ENCODE results near the gene SYNM.

Gene SYNM

DNA sequence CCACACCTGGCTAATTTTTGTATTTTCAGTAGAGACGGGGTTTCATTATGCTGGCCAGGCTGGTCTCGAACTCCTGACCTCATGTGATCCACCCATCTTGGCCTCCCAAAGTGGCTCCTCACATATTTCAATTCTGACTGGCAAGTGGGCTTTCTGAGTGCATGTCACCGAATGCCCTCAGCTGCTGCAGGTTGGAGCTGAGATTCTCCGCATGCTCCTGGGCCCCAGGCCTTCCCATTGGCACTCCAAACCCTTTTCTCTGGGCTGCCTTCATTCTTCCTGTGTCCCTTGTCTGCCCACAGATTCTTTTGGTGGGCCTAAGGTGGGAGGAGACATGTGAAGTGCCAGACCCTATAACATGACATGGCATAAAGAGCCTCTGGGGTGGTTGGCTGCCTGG is 67.3 kb downstream of the SYNM start:
- no peak for DNase-seq

DNA sequence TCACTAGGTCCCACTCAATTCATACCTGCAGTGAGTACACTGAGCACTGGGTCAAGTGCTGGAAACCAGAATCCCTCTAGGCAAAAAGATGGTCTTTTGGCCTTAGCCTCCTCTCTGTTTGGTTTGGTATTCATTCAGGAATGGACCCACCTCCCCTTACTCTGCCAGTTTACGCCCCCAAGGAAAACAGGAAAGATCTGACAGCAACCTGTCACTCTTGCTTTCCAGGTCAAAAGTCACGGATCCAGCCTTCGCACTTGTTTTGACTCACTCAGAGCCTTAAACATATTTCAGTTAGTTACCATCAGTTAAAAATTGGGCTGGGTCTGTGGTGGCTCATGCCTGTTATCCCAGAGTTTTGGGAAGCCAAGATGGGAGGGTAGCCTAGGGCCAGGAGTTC is 68.1 kb downstream of the SYNM start:
- no peak for DNase-seq

DNA sequence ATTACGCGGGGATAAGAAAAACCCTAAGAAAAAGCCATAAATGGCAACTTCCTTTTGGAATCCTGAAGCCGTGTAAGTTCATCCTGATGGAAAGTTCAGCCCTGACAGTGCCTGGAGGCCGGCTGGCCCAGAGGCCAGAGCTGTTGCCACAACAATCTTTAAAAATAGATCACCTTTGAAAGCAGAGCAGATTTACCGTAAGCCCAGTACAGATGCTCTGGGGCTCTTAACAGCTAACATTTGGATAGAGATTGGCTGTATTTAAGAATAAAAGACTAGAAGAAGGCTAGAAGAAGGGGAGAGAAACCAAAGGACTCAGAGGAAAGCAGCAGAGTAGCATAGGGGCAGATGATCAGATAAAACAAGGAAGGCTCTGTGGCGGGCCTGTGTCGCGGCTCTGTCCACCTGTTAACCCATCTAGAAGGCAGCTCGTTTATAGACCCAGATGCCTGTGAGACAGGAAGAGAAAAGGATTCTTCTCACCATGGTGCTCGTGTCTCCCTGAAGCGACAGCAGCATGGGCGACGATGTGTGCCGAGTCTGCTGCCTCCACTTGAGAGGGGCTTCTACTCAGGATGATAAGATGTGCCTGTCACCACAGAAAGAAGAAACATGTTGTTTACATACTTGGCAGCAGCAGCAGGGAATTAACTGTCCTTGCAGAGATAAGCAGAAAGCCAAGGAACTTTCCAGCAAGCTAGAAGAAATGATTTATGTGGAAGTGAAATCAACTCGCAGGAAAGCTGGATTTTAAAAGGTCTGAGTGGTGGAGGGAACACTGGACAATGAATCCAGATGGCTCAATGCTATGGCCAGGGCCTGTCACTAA is 69.9 kb downstream of the SYNM start:
- DNase-seq: no peak

DNA sequence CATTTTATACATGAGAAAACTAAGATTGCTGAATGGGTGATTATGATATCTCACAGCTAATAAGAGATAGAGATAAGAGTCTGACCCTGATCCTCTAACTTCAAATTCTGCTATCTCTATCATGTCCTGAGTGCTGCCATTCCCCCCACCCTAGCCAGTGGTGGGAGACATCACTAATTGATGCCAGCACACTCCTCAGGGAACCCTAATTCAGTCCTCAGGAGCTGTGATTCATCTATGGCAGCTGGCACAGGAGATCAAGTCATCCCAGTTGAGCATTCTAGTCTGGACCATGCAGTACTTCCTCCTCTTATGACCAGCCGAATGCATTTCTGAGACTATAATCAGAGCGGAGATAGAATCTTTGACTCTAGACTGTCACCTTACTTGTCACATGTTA is 71.9 kb downstream of the SYNM start:
- no peak for DNase-seq

DNA sequence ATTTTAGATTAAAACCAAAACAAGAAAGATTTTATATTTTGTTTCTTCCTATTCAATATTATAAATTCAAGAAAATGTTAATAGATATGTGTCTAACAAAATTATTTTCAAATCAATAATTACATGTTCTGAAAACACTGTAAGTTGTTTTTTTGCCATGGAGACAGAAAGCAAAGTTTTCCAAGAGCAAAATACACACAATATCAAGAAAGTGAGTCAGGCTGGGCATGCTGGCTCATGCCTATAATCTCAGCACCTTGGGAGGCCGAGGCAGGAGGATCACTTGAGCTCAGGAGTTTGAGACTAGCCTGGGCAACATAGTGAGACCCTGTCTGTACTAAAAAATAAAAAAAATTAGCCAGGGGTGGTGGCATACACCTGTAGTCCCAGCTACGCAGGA is 72.8 kb downstream of the SYNM start:
- DNase-seq: no peak

DNA sequence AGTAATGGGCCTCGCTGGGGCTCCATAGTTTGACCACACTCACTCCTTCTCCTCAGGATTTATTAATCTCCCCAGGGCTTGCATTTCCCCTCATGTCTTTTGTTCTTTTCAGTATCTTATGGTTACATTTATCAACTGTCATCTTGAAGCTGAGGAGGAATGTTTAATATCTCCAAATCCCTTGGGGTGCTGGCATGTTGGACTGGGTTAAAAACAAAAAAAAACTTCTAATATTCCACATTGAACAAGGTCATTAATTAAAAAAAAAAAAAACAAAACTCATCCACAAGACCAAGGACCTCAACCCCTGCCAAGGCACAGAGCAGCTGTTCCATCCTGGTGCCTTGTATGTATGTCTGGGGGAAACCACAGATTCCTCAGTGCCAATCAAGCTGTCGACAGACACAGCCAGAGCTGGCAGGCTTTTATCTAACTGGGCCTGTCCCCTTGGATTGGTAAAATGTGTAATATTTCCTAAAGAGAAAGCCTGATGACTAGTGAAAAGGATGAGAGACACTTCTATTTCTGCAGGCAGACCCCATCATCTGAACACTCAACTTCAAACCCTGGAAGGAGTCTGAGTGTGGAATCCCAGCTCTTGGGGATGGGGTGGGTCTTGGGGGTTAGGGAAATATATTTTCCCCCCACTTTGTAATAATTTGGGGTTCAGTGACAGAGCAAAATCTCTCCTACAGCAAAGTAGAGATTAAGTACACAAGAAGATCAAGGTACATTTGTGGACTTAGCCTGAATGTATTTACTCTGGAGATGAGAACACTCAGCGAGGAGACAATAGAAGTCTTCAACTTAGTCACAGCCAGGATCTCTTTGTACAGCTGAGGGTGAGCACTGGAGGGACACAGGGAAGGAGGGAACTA is 75.4 kb downstream of the SYNM start:
- no peak for DNase-seq

DNA sequence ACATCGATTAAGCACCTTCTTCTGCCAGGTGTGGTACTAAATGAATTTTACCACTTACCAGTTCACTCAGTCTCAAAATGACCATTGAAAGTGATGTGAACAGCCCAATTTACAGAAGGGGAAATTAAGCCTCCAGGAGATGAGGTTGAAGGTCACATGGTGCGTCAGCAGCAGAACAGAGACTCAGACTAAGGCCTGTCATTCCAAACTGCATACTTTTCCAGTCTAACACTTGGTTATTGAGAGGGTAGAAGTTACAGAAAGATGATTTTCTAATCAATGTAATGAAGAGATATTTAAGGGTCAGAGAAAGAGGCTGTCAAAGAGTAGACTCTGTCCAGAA is 76.1 kb downstream of the SYNM start:
- DNase-seq: no peak

DNA sequence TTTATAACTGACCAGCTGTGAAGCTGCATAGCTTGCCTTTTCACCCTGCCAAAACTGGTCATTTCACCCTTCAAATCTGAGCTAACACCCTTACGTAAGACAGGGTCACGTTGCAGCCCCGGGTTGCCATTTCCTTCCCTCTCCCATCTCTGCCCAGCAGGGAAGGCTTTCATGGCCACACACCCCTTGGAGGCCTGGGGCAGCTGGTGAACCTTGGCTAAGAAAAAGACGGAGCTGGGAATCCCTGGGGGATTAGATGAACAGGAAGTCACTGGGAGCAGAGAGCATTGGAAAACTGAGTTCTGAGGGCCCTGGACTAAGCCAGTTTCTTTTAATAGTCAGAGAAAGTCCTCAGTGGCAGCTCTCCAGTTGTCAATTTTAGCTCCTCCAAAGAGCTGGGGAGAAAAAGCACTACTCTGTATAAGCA is 76.7 kb downstream of the SYNM start:
- no peak for DNase-seq

DNA sequence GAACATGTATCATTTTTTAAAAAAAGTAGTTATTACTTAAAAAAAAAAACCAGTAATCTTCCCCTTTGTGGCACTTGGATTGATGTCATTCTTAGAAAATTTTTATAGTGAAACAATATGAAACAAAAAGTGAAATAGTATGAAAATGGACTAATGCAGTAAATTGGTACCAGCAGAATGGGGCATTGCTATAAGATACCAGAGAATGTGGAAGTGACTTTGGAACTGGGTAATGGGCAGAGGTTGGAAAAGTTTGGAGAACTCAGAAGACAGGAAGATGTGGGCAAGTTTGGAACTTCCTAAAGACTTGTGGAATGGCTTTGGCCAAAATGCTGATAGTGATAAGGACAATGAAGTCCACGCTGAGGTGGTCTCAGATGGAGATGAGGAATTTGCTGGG is 77.9 kb downstream of the SYNM start:
- no peak for DNase-seq
